MG63 (cell line): ENCODE measurements around the gene TAS2R8. TPM values are rescaled to one million over a fixed set of nuclear protein-coding genes. Genes with fewer than 3 reads are reported as not detected.
"Not testable (repeated sequence)": the region's sequence is repeated elsewhere in the genome, so short reads cannot be mapped to it uniquely, and the experiment has no call there.

Source experiments
- DNase-seq: peaks from one replicate; pipeline ENCODE4 v3.0.0-alpha.2; 2020
- H3K27me3 ChIP-seq: fragments of 250-450 bp; sonication (Bioruptor Pico); 2 replicates; pipeline ENCODE4 v1.5.1; 2020; ENCODE audit warnings: mild to moderate bottlenecking, moderate library complexity
- H3K36me3 ChIP-seq: fragments of 250-450 bp; sonication (Bioruptor Pico); 2 replicates; pipeline ENCODE4 v1.5.1; 2020; ENCODE audit warnings: mild to moderate bottlenecking, moderate library complexity
- H3K4me3 ChIP-seq: fragments of 250-450 bp; sonication (Bioruptor Pico); 2 replicates; pipeline ENCODE4 v1.5.1; 2020; ENCODE audit warnings: mild to moderate bottlenecking, moderate library complexity
- H3K9me3 ChIP-seq: fragments of 250-450 bp; sonication (Bioruptor Pico); 2 replicates; pipeline ENCODE4 v1.5.1; 2020; ENCODE audit warnings: mild to moderate bottlenecking, moderate library complexity
- total RNA-seq: library from RNA; depleted of rRNA; stranded (reverse); fragments of >200 nt; shearing (Covaris generic); gene quantifications from 2 replicates; pipeline ENCODE4 v1.2.3, GENCODE V29; 2014; ENCODE audit warnings: low replicate concordance; rRNA removed

The TAS2R8 gene, protein sequence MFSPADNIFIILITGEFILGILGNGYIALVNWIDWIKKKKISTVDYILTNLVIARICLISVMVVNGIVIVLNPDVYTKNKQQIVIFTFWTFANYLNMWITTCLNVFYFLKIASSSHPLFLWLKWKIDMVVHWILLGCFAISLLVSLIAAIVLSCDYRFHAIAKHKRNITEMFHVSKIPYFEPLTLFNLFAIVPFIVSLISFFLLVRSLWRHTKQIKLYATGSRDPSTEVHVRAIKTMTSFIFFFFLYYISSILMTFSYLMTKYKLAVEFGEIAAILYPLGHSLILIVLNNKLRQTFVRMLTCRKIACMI
- not detected in 2 replicates for total RNA-seq

DNA sequence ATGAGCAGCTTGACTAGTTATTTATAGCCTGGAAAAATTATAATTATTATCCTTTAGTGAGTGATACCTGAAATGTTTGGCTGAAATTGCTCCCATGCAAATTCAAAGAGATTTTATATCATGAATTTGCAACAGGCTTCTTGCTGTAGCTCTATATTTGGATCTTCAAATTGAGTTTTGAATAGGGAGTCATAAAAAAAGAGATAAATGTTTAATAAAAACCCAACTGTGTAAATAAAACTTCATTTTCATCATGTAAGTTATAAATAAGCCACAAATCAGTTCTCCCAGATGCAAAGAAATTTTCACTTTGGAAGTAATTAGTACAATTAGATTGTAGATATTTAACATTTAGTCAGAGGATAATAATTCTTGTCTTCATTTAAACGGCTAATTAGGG lies at the start of gene TAS2R8:
Gene TAS2R8, minus strand, starts transcription at position 101 of the 400 bp plus-strand sequence. CDS start 306 bp downstream, outside the sequence.
- Histone ChIP-seq H3K9me3 (no peaks in the 10 kb centered on the region), H3K27me3 (no peaks in the 10 kb centered on the region; the same call in 1 of the 2 replicates), H3K36me3 (no peaks in the 10 kb centered on the region), H3K4me3 (no peak within 1 kb of the TSS)
- DNase-seq, result no peak

DNA sequence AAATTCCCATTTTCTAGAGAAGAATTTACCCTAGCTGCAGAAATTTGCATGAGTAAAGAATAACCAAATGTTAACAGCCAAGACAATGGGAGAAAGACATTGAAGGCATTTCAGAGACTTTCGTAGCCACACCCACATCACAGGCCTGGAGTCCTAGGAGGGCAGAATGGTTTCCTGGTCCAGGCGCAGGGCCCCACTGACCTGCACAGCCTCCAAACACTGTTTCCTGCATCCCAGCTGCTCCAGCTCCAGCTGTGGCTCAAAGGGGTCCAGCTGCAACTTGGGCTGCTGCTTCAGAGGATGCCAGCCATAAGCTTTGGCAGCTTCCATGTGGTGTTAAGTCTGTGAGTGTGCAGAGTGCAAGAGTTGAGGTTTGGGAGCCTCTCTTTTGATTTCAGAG lies 48.7 kb upstream of the TAS2R8 start:
- Histone ChIP-seq H3K4me3 (no peak overlapping the region), H3K36me3 (peaks cover 4% of the 10 kb centered on the region), H3K27me3 (no peaks in the 10 kb centered on the region), H3K9me3 (peaks cover 6% of the 10 kb centered on the region)
- DNase-seq, result no peak

DNA sequence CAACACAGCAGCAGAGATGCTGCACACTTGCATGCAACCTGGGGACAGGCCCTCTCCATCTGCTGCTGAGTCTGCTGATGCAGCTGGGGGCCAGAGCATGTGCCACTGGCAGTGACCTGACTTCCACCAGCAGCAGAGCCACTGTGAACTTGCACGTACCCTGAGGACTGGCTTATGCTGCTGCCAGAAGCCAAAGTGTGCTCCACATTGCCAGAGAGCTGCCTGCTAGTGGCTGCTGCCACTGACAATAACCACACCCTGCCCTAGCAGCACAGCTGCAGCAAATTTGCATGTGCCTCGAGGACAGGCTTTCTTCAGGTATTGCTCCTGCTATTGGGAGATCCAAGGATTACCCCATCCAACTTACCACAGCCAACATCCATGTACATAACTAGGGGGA lies 46.7 kb upstream of the TAS2R8 start:
- no peak overlapping the region for H3K4me3 ChIP-seq
- peaks cover 6% of the 10 kb centered on the region; the same call in 1 of the 2 replicates for H3K9me3 ChIP-seq
- peaks cover 4% of the 10 kb centered on the region for H3K36me3 ChIP-seq
- no peak for DNase-seq
- H3K27me3 ChIP-seq, result no peaks in the 10 kb centered on the region

DNA sequence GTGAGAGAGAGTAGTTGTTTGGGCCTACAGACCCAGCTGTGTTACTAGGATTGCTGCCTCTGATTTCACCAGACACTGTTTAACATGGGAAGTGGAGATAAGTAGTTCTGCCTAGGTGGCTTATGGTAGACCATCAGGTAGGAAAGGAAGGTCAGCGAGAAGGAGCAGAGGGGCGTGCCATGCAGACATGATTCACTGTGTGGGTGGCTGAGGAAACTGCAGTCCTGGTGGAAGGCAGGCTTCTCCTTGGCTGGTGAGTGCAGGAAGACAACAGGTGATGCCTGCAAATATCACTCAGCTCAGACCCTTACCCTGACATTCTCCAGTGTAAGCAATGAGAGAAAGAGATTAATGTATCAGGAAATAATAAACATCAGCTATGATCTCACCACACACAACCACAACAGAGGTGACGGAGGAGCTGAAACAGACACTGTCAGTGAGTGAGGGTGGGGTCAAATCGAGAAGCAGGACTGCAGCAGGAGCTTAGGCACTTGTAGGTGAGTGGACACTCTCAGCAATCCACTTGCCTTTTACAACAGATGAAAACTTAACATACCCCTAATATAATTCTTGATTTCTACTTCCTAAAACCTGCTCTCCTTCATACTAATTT lies 44.3 kb upstream of the TAS2R8 start:
- no peak overlapping the region for H3K4me3 ChIP-seq
- H3K36me3 ChIP-seq, result peaks cover 4% of the 10 kb centered on the region; the same call in 1 of the 2 replicates
- H3K27me3 ChIP-seq, result no peaks in the 10 kb centered on the region
- DNase-seq, result no peak
- 0 out of 2 replicates have a peak, but pooled peaks cover 2% of the 10 kb centered on the region for H3K9me3 ChIP-seq

DNA sequence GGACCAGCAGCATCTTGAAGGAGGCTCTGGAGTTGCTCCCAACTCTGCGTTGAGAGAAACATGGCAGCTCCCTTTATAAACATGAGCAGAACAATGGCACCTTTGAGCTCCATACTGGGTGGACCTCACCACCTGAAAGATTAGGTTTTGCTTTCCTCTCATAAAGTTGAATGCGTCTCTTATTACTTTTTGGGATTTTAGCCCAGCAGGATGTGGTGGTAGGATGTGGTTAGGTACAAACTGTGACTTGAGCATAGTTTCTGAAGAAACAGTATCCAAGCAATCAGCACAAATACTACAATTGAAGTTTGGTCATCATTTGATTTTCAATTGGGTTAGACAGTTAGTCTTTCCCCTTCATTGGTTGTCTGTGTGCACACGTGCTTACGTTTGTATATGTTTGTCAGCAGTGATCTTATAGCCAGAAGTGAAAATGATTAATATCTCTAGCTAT lies 42.4 kb upstream of the TAS2R8 start, which contains the start of gene PRR4:
Gene PRR4, minus strand, starts transcription at position 51 of the 454 bp plus-strand sequence. Its CDS starts 38 bp downstream, at position 13.
- Histone ChIP-seq H3K27me3 (no peaks in the 10 kb centered on the region), H3K9me3 (no peaks in the 10 kb centered on the region), H3K36me3 (no peaks in the 10 kb centered on the region), H3K4me3 (no peak within 1 kb of the TSS)
- DNase-seq, result no peak

DNA sequence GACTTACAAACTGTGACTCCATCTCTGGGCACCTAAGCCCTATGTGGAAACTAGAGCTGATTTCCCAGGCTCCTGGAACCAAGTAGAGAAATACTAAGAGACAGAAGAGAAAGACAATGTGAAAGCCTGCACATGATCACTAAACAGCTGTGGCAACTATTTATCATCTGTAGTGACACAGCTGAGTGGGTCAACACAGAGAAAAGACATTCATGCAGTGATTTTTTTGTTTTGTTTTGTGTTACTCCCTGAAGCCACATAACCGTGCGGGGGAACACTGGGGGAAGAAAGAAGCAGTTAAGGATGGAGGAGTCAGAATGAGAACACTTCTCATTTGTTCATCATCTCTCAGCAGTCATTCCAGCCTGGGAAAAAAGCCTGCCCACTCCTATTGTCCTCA lies 40.7 kb upstream of the TAS2R8 start:
- H3K4me3 ChIP-seq, result no peak overlapping the region
- no peaks in the 10 kb centered on the region for H3K9me3 ChIP-seq
- H3K36me3 ChIP-seq, result no peaks in the 10 kb centered on the region
- no peaks in the 10 kb centered on the region for H3K27me3 ChIP-seq
- DNase-seq, result no peak

DNA sequence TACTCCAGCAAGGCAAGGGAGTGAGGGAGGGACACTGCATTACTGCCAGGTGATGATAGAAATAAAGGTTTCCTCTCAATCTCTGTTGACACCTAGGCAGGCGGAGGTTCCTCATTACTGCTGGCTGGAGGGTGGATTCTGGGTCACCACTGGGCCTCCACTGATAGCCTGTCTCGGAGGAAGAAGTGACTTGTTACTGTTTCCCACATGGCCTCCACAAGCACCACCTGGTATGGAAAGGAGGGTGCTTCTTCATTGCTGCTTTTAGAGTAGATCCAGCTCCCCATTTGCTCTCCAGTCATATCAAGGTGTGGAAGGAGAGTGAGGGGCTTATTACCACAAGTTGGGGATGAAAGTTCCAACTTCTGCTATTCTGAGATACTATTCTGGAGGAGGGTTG lies 35.8 kb upstream of the TAS2R8 start:
- Histone ChIP-seq H3K27me3 (no peaks in the 10 kb centered on the region), H3K4me3 (no peak overlapping the region), H3K9me3 (no peaks in the 10 kb centered on the region), H3K36me3 (no peaks in the 10 kb centered on the region)
- DNase-seq, result no peak

DNA sequence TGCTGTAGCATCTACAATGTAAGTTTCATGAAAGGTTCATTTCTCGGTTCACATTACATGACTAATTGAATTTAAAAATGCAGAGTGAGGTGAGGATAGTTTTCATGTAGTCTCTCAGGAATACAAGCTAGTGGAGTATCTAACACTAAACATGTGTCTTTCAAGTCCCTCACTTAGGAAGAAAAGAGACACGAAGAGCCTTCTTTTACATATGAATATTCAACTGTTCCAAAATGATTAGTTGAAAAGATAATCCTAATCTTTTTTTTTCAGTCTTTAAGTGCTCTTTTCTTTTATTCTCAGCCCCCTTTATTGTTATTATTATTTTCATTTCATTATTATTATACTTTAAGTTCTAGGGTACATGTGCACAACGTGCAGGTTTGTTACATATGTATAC lies 31.4 kb upstream of the TAS2R8 start:
- Histone ChIP-seq H3K4me3 (no peak overlapping the region), H3K27me3 (no peaks in the 10 kb centered on the region), H3K9me3 (no peaks in the 10 kb centered on the region), H3K36me3 (no peaks in the 10 kb centered on the region)
- no peak for DNase-seq

DNA sequence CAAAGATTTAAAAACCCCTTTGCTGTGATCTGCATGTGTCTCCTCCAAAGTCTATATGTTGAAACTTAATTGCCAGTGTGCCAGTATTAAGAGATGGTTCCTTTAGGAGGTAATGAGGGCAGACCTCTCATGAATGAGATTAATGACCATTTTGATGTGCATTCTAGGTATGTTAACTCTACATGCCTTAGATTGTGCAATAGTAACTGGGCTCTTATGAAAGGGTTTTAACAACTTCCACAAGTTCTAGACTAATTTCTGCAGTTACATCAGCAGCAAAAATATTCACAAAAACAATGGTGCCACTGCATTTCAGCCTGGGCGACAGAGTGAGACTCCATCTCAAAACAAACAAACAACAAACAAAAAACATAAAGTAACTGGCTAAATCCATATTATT lies 22.9 kb upstream of the TAS2R8 start:
- Histone ChIP-seq H3K4me3 (no peak overlapping the region), H3K36me3 (no peaks in the 10 kb centered on the region), H3K9me3 (no peaks in the 10 kb centered on the region), H3K27me3 (no peaks in the 10 kb centered on the region)
- no peak for DNase-seq

DNA sequence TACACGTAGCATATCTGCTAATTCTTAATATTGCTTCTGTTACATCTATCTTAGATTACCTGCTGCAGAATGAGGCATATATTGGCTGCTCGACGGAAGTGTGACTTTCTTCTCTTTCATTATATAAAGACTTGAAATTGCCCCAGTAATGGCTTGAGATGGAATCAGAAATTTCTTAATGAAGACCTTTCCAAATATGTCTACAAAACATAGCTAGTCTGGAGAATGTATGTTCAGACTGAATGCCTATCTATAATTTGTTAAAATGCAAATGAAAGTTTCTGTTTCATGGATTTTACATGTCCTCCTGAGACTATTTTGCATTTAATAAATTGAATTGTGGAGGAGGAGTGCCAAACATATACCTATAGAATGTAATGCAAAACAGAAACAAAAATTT lies 19.2 kb upstream of the TAS2R8 start, which contains the start of gene TAS2R10:
Gene TAS2R10, minus strand, starts transcription at position 101 of the 400 bp plus-strand sequence. Its CDS starts 89 bp downstream, at position 12.
- Histone ChIP-seq H3K4me3 (no peak within 1 kb of the TSS), H3K9me3 (no peaks in the 10 kb centered on the region), H3K36me3 (no peaks in the 10 kb centered on the region), H3K27me3 (no peaks in the 10 kb centered on the region)
- DNase-seq, result no peak

DNA sequence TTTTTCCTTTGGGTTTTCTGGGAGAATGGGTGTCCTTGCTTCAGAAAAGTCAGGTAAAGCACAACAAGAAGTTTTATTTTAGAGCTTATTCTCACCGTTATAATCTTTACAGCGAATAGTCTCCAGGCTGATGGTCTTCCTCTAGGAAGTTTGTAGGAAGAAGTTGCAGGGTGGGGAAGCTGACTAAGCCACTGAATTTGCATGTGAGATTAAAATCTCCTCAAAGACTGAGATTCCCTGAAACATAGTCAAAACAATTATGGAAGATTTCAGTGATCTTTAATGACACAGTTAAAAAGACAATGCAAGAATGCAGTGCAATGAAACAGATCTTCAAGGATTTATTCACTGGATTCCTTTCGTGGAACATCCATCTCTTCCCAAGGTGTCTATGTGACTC lies 17.9 kb upstream of the TAS2R8 start:
- H3K36me3 ChIP-seq, result no peaks in the 10 kb centered on the region
- no peaks in the 10 kb centered on the region for H3K9me3 ChIP-seq
- H3K4me3 ChIP-seq, result no peak overlapping the region
- no peaks in the 10 kb centered on the region for H3K27me3 ChIP-seq
- DNase-seq, result no peak

DNA sequence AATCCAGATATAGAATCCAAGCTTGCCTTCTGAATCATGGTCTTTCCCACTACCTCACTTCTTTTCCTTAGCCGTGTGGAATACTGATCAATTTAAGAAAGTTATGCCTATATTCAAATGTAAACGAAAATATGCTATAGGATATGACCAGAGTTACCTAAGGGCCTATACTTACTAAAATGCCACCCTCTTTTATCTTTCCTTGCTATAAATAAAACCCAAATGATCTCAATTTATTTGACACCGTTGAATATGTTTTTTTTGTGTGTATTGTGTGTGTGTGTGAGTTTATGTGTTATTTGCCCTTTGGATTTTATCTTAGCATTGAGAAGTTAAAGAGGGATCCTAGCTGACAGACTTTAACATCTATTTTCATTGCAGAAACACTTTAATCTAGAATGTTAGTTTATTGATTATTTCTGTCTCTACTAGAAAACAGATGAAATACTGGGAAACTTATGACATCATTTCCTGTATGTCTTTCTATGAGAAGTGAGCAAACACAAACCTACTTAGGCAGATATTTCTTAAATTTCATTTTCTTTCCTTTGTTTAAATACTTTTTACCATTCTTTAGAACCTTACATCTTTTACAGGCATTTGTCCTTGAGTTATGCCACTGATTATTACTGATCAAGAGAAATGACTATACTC lies 4.9 kb upstream of the TAS2R8 start:
- Histone ChIP-seq H3K4me3 (no peak overlapping the region), H3K9me3 (no peaks in the 10 kb centered on the region), H3K27me3 (no peaks in the 10 kb centered on the region; the same call in 1 of the 2 replicates), H3K36me3 (no peaks in the 10 kb centered on the region)
- no peak for DNase-seq

DNA sequence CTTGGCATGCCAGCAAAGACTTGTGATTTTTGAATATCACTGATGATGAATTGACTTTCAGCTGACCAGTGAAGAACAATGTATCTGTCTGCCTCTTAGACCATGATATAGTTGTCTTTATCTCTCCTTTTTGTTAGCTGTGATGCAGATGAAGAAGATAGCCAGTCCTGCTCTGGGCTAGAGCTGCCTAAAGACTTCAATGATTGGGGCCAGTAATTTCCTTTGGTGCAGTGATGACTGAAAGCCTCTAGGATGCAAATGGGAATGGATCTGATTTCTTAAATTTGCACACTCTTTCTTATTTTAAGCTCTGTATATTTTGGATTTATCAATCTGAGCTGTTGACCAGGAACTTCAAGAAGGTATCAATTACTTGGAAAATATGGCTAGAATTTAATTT lies 3.0 kb upstream of the TAS2R8 start, which contains the start of gene TAS2R9:
Gene TAS2R9, minus strand, starts transcription at position 101 of the 400 bp plus-strand sequence. Its CDS starts 93 bp downstream, at position 8.
- H3K27me3 ChIP-seq, result no peaks in the 10 kb centered on the region; the same call in 1 of the 2 replicates
- DNase-seq, result no peak
- H3K36me3 ChIP-seq, result no peaks in the 10 kb centered on the region
- no peak within 1 kb of the TSS for H3K4me3 ChIP-seq
- H3K9me3 ChIP-seq, result no peaks in the 10 kb centered on the region

DNA sequence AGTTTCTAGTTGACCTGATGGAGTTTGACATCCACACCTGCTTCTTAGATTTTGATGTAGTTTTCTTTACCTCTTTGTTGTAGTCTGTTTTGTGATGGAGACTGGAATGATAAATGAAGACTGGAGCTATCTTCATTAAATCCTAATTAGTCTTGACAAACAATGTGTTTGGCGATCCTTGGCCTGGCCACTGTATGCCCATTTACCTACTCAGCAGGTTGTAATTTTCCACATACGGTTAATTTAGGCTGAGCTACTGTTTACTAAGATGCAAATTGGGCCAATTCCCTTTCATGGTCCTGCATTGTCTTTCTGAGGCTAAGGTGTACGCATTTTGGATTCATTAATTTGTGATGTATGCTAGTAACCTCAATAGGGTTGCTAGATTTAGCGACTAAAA lies 4.5 kb downstream of the TAS2R8 start, which contains the start of gene TAS2R7:
Gene TAS2R7, minus strand, starts transcription at position 41 of the 400 bp plus-strand sequence. CDS start 57 bp downstream, outside the sequence.
- peaks cover 20% of the 10 kb centered on the region for H3K27me3 ChIP-seq
- no peak for DNase-seq
- H3K4me3 ChIP-seq, result no peak within 1 kb of the TSS
- no peaks in the 10 kb centered on the region for H3K36me3 ChIP-seq
- H3K9me3 ChIP-seq, result no peaks in the 10 kb centered on the region

DNA sequence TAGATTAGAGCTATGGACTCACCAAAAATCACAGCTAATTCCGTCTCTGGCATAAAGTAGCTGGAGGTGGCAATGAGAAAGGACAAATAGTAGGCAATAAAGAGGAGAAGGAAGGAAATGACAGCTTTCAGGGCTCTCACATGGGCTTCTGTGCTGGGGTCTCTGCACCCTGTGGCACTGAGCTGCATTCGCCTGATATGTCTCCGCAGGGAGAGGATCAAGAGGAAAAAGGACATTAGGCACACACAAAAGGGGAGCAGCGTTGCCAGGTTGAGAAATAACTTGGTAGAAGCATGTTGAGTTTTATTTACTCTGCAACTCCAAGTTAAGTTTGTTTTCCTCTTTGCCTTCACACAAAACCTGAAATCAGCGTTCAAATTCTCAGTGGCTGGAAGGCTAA lies 5.3 kb downstream of the TAS2R8 start:
- no peaks in the 10 kb centered on the region for H3K36me3 ChIP-seq
- H3K9me3 ChIP-seq, result no peaks in the 10 kb centered on the region
- H3K27me3 ChIP-seq, result peaks cover 20% of the 10 kb centered on the region
- no peak overlapping the region for H3K4me3 ChIP-seq
- DNase-seq, result no peak

DNA sequence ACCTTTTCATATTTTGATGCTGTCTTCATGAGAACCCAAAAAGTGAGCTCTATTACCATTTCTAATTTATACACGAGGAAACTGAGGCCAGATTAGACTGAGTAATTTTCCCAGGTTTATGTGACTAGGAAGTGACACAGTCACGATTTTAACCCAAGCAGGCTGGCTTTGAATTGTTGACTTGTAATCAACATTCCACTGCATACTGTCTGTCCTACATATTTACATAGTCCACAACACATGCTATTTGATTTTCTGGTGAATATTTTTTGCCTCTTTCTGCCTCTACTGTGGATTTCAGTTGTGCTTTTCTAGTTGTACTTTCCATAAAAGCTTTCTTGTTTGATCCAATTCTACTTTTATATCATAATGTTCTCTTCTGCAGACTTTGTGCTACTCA lies 12.9 kb downstream of the TAS2R8 start:
- no peaks in the 10 kb centered on the region for H3K36me3 ChIP-seq
- peaks cover 19% of the 10 kb centered on the region for H3K27me3 ChIP-seq
- H3K4me3 ChIP-seq, result no peak overlapping the region
- DNase-seq, result no peak
- H3K9me3 ChIP-seq, result no peaks in the 10 kb centered on the region

DNA sequence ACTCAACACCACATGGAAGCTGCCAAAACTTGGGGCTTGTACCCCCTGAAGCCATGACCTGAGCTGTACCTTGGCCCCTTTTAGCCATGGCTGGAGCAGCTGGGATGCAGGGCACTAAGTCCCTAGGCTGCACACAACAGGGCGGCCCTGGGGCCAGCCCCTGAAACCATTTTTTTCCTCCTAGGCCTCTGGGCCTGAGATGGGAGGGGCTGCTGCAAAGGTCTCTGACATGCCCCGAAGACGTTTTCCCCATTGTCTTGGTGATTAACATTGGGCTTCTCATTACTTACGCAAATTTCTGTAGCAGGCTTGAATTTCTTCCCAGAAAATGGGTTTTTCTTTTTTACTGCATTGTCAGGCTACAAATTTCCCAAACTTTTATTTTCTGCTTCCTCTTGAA lies 15.3 kb downstream of the TAS2R8 start:
- peaks cover 15% of the 10 kb centered on the region for H3K27me3 ChIP-seq
- H3K9me3 ChIP-seq, H3K36me3 ChIP-seq, DNase-seq, H3K4me3 ChIP-seq: not testable (repeated sequence)
